IPS-18a (cell line): ENCODE results near the gene EREG.

ENCODE experiments used
- H3K27ac ChIP-seq: one replicate; pipeline ENCODE4 v1.5.1; 2013; ENCODE audit warnings: low read length
- H3K27me3 ChIP-seq: one replicate; pipeline ENCODE4 v1.6.1; 2013; ENCODE audit warnings: mild to moderate bottlenecking, low read length; ENCODE audit not compliant: control insufficient read depth, insufficient read depth
- H3K36me3 ChIP-seq: one replicate; pipeline ENCODE4 v1.6.1; 2013; ENCODE audit warnings: low read depth, low read length; ENCODE audit not compliant: control insufficient read depth
- H3K4me1 ChIP-seq: one replicate; pipeline ENCODE4 v1.6.1; 2013; ENCODE audit warnings: low read depth, low read length; ENCODE audit not compliant: control insufficient read depth
- H3K4me3 ChIP-seq: one replicate; pipeline ENCODE4 v1.5.1; 2013; ENCODE audit warnings: low read length
- H3K9ac ChIP-seq: one replicate; pipeline ENCODE4 v1.6.1; 2013; ENCODE audit warnings: mild to moderate bottlenecking, low read length, moderate library complexity
- H3K9me3 ChIP-seq: one replicate; pipeline ENCODE4 v1.6.1; 2013; ENCODE audit warnings: low read depth, low read length; ENCODE audit not compliant: control insufficient read depth

Gene EREG

GRCh38 chr4:74413265-74413664 is 48.3 kb downstream of the EREG start:
- Histone ChIP-seq H3K27ac (no peak overlapping the region), H3K9me3 (no peaks in the 10 kb centered on the region), H3K27me3 (no peaks in the 10 kb centered on the region), H3K4me1 (peaks cover 4% of the 10 kb centered on the region), H3K36me3 (no peaks in the 10 kb centered on the region), H3K9ac (no peak overlapping the region), H3K4me3 (no peak overlapping the region)

- Histone ChIP-seq H3K4me3 (no peak overlapping the region), H3K27me3 (no peaks in the 10 kb centered on the region), H3K9me3 (no peaks in the 10 kb centered on the region), H3K27ac (no peak overlapping the region), H3K4me1 (peaks cover 4% of the 10 kb centered on the region), H3K36me3 (no peaks in the 10 kb centered on the region), H3K9ac (no peak overlapping the region)
These were observed 49.3 kb downstream of the EREG start for GRCh38 chr4:74414149-74414809.

- Histone ChIP-seq H3K4me3 (no peak overlapping the region), H3K9ac (no peak overlapping the region), H3K27ac (no peak overlapping the region), H3K36me3 (no peaks in the 10 kb centered on the region), H3K9me3 (no peaks in the 10 kb centered on the region), H3K4me1 (no peaks in the 10 kb centered on the region), H3K27me3 (no peaks in the 10 kb centered on the region)
These were observed 50.8 kb downstream of the EREG start for GRCh38 chr4:74415602-74416300.

DNA sequence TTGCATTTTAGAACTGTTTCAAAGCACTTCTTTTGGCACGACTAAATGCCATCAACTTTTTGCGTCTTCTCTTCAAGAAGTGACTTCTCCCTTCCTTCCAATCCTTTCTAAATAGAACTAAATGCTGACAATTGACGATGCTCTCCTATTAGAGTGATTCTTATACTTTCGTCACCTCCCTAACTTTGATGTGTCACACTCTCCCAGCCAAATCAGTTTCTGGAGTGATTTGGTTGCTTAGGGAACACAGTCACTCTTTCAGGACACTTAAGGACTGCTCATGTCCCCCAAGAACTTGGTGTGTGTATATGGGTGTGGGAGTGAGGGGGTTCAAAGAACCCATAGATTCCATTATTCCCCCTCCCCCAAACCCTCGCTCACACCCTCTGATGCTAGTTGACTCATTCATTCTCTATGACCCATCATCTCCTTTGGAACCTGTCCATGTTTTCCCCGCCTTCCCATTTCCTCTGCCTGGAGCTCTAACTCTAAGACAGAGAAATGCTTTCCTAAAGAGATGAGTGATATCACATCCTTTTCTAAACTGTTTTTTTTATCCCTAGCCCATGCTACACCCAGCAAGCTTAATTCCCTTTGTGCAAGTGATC is 53.2 kb downstream of the EREG start:
- H3K9ac ChIP-seq = no peak overlapping the region
- H3K4me1 ChIP-seq = peaks cover 3% of the 10 kb centered on the region
- no peak overlapping the region for H3K27ac ChIP-seq

DNA sequence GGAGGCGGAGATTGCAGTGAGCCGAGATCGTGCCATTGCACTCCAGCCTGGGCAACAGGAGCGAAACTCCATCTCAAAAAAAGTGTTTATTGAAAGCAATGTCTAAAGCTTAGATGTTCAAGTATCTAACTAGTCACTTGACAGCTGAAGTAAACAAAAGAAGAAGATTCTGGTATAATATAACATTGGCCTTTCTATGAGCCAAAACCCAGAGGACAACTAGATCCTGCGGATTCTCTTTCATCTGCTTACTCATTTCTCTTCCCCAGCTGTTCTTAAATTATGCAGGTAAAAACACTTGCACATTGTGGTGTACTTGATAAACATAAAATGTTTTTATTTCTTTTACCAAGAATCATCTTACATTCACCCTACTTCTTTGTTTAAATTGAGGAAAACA is 55.9 kb downstream of the EREG start:
- H3K27ac ChIP-seq = no peak overlapping the region
- peaks cover 7% of the 10 kb centered on the region for H3K4me1 ChIP-seq
- no peak overlapping the region for H3K9ac ChIP-seq
- no peaks in the 10 kb centered on the region for H3K27me3 ChIP-seq
- H3K4me3 ChIP-seq = no peak overlapping the region
- no peaks in the 10 kb centered on the region for H3K9me3 ChIP-seq
- H3K36me3 ChIP-seq = no peaks in the 10 kb centered on the region

More for the DNA sequence above, 53.2 kb downstream of the EREG start:
- Histone ChIP-seq H3K4me3 (no peak overlapping the region), H3K27me3 (no peaks in the 10 kb centered on the region), H3K9me3 (no peaks in the 10 kb centered on the region), H3K36me3 (no peaks in the 10 kb centered on the region)

DNA sequence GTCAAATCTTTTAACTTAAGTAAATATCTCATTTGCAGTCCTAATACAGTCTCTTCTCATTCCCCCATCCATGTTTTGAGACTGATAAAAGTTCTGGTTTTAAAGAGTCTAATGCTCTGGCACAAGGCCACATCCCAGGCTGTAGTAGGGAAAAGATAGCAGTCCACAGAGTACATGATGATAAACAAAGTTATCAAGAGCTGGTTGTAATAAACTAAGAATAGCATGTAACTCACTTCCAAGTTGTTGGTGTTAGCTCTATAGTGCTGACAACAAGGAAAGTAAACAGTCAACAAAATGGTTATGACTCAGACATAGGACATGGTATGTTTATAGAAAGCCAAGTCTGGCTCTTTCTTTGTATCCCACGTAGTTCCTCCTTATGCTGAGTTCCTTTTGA is 58.2 kb downstream of the EREG start:
- Histone ChIP-seq H3K9me3 (no peaks in the 10 kb centered on the region), H3K4me1 (peaks cover 7% of the 10 kb centered on the region), H3K4me3 (no peak overlapping the region), H3K9ac (no peak overlapping the region), H3K27me3 (no peaks in the 10 kb centered on the region), H3K36me3 (no peaks in the 10 kb centered on the region), H3K27ac (no peak overlapping the region)

DNA sequence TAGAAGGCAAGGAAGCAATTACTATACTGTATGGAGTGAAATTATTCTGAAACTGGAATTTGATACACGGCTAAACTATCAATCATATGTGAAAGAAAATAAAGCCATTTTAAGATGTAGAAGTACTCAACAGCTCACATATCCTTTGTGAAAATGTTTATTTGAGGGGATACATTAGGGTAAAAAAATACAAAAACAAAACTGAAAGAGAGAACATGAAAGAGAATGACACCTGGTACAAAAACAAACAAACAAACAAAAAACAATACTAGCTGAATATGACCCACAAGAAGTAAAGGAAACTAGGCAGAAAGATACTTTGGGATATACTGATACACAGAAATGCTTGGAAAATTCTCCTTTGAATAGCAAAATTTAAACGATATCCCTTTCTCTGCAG is 59.2 kb downstream of the EREG start:
- H3K9me3 ChIP-seq = no peaks in the 10 kb centered on the region
- H3K27ac ChIP-seq = no peak overlapping the region
- H3K4me3 ChIP-seq = no peak overlapping the region
- H3K4me1 ChIP-seq = peaks cover 7% of the 10 kb centered on the region
- H3K27me3 ChIP-seq = no peaks in the 10 kb centered on the region
- no peaks in the 10 kb centered on the region for H3K36me3 ChIP-seq
- no peak overlapping the region for H3K9ac ChIP-seq

DNA sequence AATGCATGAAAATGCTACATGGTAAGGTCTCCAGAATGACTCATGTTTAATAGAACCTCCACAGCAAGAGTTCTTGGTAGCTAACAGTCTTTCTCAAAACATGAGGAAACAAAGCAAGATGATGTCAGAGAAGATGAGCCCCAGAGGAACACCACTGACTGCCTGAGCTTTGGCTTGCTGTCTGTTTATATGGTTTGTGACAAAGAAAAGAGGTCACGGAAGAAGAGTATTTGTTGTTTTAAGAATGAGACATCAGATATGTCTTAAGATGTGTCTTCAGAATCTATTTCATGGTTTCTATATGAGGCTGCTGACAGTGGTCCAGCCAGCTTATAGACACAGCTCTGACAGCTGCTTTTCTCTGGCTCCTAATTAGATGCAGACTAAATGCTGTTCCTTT is 61.2 kb downstream of the EREG start:
- H3K4me1 ChIP-seq = peaks cover 7% of the 10 kb centered on the region
- H3K27me3 ChIP-seq = no peaks in the 10 kb centered on the region
- no peak overlapping the region for H3K27ac ChIP-seq
- no peak overlapping the region for H3K4me3 ChIP-seq
- H3K9me3 ChIP-seq = no peaks in the 10 kb centered on the region
- H3K36me3 ChIP-seq = no peaks in the 10 kb centered on the region
- H3K9ac ChIP-seq = no peak overlapping the region

DNA sequence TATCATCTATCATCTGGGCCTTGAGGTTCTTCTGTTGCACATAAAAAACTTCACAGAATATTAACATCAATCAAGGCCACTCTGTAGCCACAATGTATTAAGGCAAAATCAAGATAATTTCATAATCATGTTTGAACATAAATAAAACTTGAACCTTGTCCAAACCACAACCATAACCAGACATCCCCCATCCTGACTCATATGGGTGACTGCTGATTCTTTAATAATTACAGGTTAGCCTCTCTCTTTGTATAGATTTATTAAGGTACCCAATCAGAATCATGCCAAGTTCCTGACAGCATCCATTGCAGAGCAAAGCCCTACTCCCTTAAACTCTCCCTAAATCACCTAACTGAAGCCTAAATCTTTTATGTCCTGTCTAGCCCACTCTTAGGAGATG is 63.3 kb downstream of the EREG start:
- no peaks in the 10 kb centered on the region for H3K27me3 ChIP-seq
- no peak overlapping the region for H3K4me3 ChIP-seq
- H3K36me3 ChIP-seq = no peaks in the 10 kb centered on the region
- no peak overlapping the region for H3K9ac ChIP-seq
- H3K27ac ChIP-seq = no peak overlapping the region
- H3K9me3 ChIP-seq = no peaks in the 10 kb centered on the region
- peaks cover 3% of the 10 kb centered on the region for H3K4me1 ChIP-seq

DNA sequence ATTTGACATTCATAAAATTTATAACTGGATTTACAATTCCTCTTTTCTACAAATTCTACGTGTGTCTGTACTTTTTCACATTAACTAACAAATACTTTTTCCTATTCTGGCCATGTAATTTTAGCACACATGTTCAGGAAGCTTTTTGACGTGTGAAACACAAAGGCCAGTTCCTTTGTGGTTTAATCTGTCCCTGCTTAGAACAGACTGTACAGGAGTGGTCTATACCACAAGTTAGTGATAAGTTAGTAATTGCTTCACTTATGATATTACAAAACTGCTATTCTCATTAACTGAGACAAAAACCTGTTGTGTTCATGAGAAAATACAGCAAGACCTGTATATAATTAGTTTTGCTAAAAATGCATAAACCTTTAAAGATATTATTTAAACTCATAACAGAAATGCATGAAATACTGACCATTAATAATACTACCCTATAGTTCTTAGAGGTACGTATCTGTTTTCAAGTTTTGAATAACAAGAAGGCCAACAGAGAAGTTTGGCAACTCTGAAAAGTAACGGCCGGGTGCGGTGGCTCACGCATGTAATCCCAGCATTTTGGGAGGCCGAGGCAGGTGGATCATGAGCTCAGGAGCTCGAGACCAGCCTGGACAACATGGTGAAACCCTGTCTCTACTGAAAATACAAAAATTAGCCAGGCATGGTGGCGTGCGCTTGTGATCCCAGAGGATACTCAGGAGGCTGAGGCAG is 66.3 kb downstream of the EREG start:
- no peaks in the 10 kb centered on the region for H3K36me3 ChIP-seq
- no peak overlapping the region for H3K27ac ChIP-seq
- no peak overlapping the region for H3K4me3 ChIP-seq
- H3K4me1 ChIP-seq = no peaks in the 10 kb centered on the region
- H3K9me3 ChIP-seq = no peaks in the 10 kb centered on the region
- no peaks in the 10 kb centered on the region for H3K27me3 ChIP-seq
- H3K9ac ChIP-seq = no peak overlapping the region

DNA sequence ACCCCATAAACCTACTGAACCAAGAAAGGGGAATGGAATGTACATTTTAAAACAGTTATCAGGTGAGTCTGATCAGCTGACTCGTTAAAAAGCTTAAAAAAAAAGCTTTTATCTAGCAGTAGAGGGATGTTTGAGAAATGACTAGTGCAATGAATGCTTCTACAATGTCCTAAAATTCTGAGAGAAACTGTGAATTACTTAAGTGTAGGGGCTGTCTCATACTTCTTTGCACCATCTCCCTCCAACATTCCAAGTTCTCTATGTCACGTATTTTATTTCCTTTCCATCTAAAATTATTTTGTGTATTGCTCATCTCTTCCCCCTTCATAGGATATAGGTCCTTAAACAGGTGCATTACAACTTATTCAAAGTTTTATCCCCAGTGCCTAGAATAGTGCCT is 68.1 kb downstream of the EREG start:
- H3K4me3 ChIP-seq = no peak overlapping the region
- no peaks in the 10 kb centered on the region for H3K4me1 ChIP-seq
- no peak overlapping the region for H3K9ac ChIP-seq
- no peaks in the 10 kb centered on the region for H3K27me3 ChIP-seq
- H3K27ac ChIP-seq = no peak overlapping the region
- H3K36me3 ChIP-seq = no peaks in the 10 kb centered on the region
- no peaks in the 10 kb centered on the region for H3K9me3 ChIP-seq
